ENCODE measurements around the gene TATDN2. TPM values are rescaled to one million over a fixed set of nuclear protein-coding genes. Genes with fewer than 3 reads are reported as not detected.

Gene TATDN2
- total and polyA plus RNA-seq, 10 donors, result 15.4 to 56.1 (median 36.0) TPM

DNA sequence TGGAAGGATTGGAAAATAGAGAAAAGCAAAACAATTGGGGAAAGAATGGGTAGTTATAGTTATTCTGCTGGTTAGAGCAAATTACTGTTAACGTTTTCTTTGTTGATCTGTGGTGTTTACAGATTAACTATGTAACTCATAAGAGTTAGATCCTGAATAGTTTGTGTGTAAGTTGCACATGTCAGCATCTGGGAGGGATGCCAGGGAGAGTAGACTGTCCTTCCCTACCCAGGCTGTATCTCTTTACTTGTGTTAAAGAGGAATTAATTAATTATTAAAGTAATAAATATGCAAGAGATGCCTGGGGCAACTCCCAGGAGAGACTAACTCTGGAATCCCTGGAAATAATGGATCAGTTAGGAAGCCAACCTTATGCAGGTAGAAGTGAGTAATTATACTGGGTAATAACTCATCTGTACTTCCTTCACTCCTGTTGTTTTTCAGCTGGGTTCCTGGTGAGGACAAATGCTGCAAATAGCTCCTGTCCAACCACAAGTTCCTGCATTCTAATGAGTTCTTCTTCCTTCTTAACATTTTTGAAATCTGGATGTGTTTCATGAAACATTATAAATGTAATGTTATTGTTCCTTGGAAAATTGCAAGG, 25.5 kb downstream of the TATDN2 start:
- intact Hi-C loops (cut with DNase I; ENCODE audit: low total_unique reads), result no loop called here
- Histone ChIP-seq H3K4me3 (peak overlapping the region in 1 of 8 donors; percentile 17), H3K36me3 (peaks cover 0 to 100% (median 66%) of the 10 kb centered on the region in 6 donors), H3K27ac (peak overlapping the region in 3 of 8 donors; percentile 34 to 50 (median 43)), H3K9me3 (no peaks in the 10 kb centered on the region), H3K27me3 (replicated peaks in 1 of 7) (no peaks in the 10 kb centered on the region), H3K4me1 (peaks cover 20 to 62% (median 27%) of the 10 kb centered on the region in 6 donors)
- no peak for TF ChIP-seq POLR2AphosphoS5 (IDR thresholded peaks at IDR 0.05)
- TF ChIP-seq, protein P1, sequence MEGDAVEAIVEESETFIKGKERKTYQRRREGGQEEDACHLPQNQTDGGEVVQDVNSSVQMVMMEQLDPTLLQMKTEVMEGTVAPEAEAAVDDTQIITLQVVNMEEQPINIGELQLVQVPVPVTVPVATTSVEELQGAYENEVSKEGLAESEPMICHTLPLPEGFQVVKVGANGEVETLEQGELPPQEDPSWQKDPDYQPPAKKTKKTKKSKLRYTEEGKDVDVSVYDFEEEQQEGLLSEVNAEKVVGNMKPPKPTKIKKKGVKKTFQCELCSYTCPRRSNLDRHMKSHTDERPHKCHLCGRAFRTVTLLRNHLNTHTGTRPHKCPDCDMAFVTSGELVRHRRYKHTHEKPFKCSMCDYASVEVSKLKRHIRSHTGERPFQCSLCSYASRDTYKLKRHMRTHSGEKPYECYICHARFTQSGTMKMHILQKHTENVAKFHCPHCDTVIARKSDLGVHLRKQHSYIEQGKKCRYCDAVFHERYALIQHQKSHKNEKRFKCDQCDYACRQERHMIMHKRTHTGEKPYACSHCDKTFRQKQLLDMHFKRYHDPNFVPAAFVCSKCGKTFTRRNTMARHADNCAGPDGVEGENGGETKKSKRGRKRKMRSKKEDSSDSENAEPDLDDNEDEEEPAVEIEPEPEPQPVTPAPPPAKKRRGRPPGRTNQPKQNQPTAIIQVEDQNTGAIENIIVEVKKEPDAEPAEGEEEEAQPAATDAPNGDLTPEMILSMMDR (IDR thresholded peaks at IDR 0.05 in 8 of 11, conservative IDR thresholded peaks at IDR 0.05 in 3 of 11), result no peak
- TF ChIP-seq POLR2A (IDR thresholded peaks at IDR 0.05), result no peak
- DNase-seq, result no peak
- WGBS, 5 donors, result 10 to 26% (median 24%) methylated on average over 1 of the region's 1 CpG

DNA sequence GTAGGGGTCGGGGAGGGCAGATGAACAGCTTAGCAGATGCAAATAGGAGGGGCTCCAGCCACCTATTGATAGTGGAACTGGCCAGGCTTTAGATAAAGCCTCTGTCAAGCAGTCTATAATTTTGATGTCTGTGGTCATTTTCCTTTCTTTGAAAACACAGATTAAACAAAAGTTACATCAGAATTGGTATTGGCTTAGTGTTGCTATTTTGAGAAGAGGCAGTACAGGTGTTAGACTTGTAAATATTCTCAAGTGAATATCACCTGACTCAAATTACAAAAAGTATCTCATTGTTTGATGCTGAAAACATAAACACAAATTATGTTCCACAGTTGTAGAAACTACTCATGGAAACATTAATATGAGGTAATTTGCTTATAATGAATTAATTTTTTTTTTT, 26.3 kb downstream of the TATDN2 start:
- TF ChIP-seq POLR2AphosphoS5 (IDR thresholded peaks at IDR 0.05) (no peak), POLR2A (IDR thresholded peaks at IDR 0.05) (no peak)
- TF ChIP-seq, protein P1 (IDR thresholded peaks at IDR 0.05 in 8 of 11, conservative IDR thresholded peaks at IDR 0.05 in 3 of 11), result no peak
- Histone ChIP-seq H3K4me1 (peaks cover 20 to 55% (median 27%) of the 10 kb centered on the region in 6 donors), H3K9me3 (no peaks in the 10 kb centered on the region), H3K27me3 (replicated peaks in 1 of 7) (no peaks in the 10 kb centered on the region), H3K4me3 (peak overlapping the region in 1 of 8 donors; percentile 17), H3K27ac (peak overlapping the region in 3 of 8 donors; percentile 33 to 50 (median 34)), H3K36me3 (peaks cover 0 to 100% (median 67%) of the 10 kb centered on the region in 6 donors)
- WGBS, 5 donors, result 56 to 79% (median 71%) methylated on average over 1 of the region's 1 CpG
- intact Hi-C loops (cut with DNase I; ENCODE audit: low total_unique reads), result no loop called here
- DNase-seq, result peak; percentile 8

DNA sequence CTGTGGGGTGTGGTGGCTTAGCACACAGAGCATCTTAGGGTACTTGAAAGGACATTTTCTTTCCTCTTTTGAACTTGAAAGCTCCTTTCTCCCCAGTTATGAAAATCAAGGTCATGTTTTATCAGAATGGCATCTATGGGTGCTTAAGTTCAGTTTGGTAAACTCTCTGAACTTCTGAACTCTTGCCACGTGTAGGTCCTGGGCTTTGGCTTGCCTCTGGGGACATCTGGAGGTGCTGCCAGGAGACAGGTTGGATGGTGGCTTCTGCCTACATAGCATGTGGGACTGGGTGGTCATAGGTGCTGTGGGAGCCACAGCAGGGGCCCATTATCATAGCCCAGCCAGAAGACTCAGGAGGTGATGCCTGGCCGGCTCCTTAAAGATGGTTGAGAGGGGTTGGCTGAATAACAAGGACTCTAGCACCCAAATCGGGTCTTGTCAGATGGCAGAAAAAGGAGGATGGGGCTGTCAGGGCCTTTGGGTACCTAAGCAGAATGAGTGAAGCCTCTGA, 28.9 kb downstream of the TATDN2 start:
- H3K27ac ChIP-seq, result no peak overlapping the region
- H3K36me3 ChIP-seq, result peaks cover 0 to 100% (median 62%) of the 10 kb centered on the region in 6 donors
- TF ChIP-seq POLR2A (IDR thresholded peaks at IDR 0.05) (no peak), POLR2AphosphoS5 (IDR thresholded peaks at IDR 0.05) (no peak)
- TF ChIP-seq, protein P1 (IDR thresholded peaks at IDR 0.05 in 8 of 11, conservative IDR thresholded peaks at IDR 0.05 in 3 of 11), result no peak
- WGBS, 5 donors, result 82 to 89% (median 87%) methylated on average over 3 of the region's 3 CpGs
- no peak overlapping the region for H3K4me3 ChIP-seq
- DNase-seq, result peak; percentile 45
- H3K27me3 ChIP-seq (replicated peaks in 1 of 7), result no peaks in the 10 kb centered on the region
- intact Hi-C loops (cut with DNase I; ENCODE audit: low total_unique reads), result no loop called here
- H3K9me3 ChIP-seq, result no peaks in the 10 kb centered on the region
- peaks cover 20 to 33% (median 25%) of the 10 kb centered on the region in 6 donors for H3K4me1 ChIP-seq

DNA sequence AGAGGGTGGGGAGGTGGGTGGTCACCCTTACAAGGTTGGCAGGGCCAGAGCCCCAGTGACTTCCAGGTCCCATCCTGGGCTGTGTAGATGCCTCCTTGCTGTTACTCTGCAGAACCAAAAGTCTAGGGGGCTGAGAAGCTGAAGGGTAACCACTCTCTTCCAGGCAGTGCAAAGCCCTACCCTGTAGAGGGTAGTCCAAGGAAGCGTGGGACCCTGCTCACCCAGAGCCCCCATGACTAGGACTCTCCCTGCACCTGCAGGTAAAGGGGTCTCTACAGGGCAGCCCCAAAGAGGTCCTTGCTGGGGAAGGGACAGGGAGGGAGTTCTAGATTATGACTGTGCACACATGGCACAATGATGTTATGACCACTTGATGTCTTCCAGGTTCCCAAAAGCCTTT, 30.2 kb downstream of the TATDN2 start:
- intact Hi-C loops (cut with DNase I; ENCODE audit: low total_unique reads), result no loop called here
- WGBS, 5 donors, result 88 to 100% (median 97%) methylated on average over 1 of the region's 1 CpG; no CpG with 5 or more reads in 1 of the 5 donors
- TF ChIP-seq, protein P1 (IDR thresholded peaks at IDR 0.05 in 8 of 11, conservative IDR thresholded peaks at IDR 0.05 in 3 of 11), result no peak
- no peak for TF ChIP-seq POLR2A (IDR thresholded peaks at IDR 0.05)
- TF ChIP-seq POLR2AphosphoS5 (IDR thresholded peaks at IDR 0.05), result no peak
- Histone ChIP-seq H3K27me3 (replicated peaks in 1 of 7) (no peaks in the 10 kb centered on the region), H3K27ac (peak overlapping the region in 1 of 8 donors; percentile 11), H3K9me3 (no peaks in the 10 kb centered on the region), H3K4me3 (no peak overlapping the region), H3K36me3 (peaks cover 0 to 100% (median 64%) of the 10 kb centered on the region in 6 donors), H3K4me1 (peaks cover 11 to 20% (median 13%) of the 10 kb centered on the region in 6 donors)
- DNase-seq, result no peak

All from spleen (tissue), 11 donors.